BJ (cell line): ENCODE results near the gene NAPG. TPM values are rescaled to one million over a fixed set of nuclear protein-coding genes. Genes with fewer than 3 reads are reported as not detected.

ENCODE experiments used
- CTCF ChIA-PET: fragments of 350-600 bp; formaldehyde crosslinking; extraction: SDS; loops from one replicate; lab custom pipeline; 2021; ENCODE audit warnings: antibody characterized with exemption, inconsistent platforms; lab: Yijun Ruan, JAX
- POLR2A ChIA-PET: fragments of 300-600 bp; sonication (Branson Sonifier 250); formaldehyde crosslinking; extraction: SDS; loops from one replicate; lab custom pipeline; 2021; ENCODE audit warnings: antibody characterized with exemption; lab: Charles Lee
- DNase-seq: peaks from one replicate; pipeline ENCODE4 v3.0.0-alpha.2; 2011; ENCODE audit warnings: low read depth
- H3K27me3 ChIP-seq: 2 replicates; pipeline ENCODE4 v1.6.0; 2011; ENCODE audit warnings: low read length; ENCODE audit not compliant: control insufficient read depth, insufficient read depth
- H3K36me3 ChIP-seq: 2 replicates; pipeline ENCODE4 v1.5.1; 2011; ENCODE audit warnings: low read length; ENCODE audit not compliant: control insufficient read depth, insufficient read depth
- H3K4me3 ChIP-seq: 2 replicates; pipeline ENCODE4 v1.5.1; 2011; ENCODE audit warnings: low read depth, mild to moderate bottlenecking, control low read depth, low read length
- polyA plus RNA-seq: library from polyadenylated mRNA; depleted of rRNA; stranded (reverse); fragments of >200 nt; gene quantifications from 2 replicates; pipeline ENCODE4 v1.2.3, GENCODE V29; 2011
- TF ChIP-seq, protein P1 (sequence below): IDR thresholded peaks from 2 replicates; pipeline ENCODE4 v1.5.1; 2011; ENCODE audit warnings: low read depth, mild to moderate bottlenecking, control low read depth, inconsistent platforms, low read length, moderate library complexity; ENCODE audit not compliant: insufficient read depth

Gene NAPG
- polyA plus RNA-seq, 1 experiment: 15.4 TPM

DNA sequence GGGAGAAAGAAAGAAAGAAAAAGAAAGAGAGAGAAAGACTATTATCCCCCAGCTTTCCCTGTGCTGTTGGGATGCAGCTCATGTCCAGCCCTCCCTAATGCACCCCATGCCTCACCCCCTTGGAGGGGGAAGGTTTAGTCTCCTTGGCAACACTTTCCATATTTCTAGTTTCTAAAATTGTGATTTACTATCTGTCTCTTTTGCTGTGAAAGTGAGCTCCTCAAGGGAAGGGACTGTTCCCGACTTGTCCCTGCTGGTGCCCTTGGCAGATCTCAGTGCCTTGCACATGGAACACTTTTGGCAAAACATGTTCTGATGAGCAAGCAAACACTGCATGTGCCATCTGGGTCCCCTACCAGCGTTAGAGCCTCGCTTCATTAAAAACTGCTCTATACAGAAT, 11.7 kb upstream of the NAPG start:
- ChIA-PET CTCF (interaction anchor here (1.1 to 1.5 kb wide), 2 partner anchors 284 to 542 kb away, joined by 3 to 4 read pairs; no protein-coding TSS in a partner anchor), POLR2A (interaction anchor here (0.6 kb wide), 1 partner anchor 135 kb away, joined by 3 read pairs; no protein-coding TSS in a partner anchor)
- Histone ChIP-seq H3K4me3 (no peak overlapping the region), H3K27me3 (peaks cover 2% of the 10 kb centered on the region; the same call in 1 of the 2 replicates), H3K36me3 (no peaks in the 10 kb centered on the region)
- TF ChIP-seq, protein P1, sequence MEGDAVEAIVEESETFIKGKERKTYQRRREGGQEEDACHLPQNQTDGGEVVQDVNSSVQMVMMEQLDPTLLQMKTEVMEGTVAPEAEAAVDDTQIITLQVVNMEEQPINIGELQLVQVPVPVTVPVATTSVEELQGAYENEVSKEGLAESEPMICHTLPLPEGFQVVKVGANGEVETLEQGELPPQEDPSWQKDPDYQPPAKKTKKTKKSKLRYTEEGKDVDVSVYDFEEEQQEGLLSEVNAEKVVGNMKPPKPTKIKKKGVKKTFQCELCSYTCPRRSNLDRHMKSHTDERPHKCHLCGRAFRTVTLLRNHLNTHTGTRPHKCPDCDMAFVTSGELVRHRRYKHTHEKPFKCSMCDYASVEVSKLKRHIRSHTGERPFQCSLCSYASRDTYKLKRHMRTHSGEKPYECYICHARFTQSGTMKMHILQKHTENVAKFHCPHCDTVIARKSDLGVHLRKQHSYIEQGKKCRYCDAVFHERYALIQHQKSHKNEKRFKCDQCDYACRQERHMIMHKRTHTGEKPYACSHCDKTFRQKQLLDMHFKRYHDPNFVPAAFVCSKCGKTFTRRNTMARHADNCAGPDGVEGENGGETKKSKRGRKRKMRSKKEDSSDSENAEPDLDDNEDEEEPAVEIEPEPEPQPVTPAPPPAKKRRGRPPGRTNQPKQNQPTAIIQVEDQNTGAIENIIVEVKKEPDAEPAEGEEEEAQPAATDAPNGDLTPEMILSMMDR: no peak
- DNase-seq: no peak

DNA sequence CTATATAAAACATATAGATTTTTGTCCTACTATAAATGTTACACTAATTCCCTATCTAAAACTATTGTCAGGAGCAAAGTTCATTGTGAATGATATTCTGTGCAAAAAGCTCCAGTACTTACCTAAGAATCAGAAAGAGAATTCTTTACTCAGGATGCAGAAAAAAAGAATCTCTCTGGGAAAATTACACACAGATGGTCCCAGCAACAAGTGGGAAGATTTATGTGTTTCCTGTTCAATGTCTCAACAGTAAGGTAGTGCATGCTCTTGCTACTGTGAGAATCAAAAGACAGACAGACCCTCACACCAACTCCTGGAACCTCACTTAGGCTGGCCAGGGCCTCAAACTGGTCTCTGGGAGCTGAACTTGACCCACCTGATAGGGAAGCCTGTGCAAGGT, 11.2 kb upstream of the NAPG start:
- ChIA-PET CTCF (interaction anchor here (1.1 to 1.5 kb wide), 3 partner anchors 284 to 543 kb away, joined by 3 to 4 read pairs (median 4); no protein-coding TSS in a partner anchor), POLR2A (no interaction called here)
- H3K36me3 ChIP-seq: no peaks in the 10 kb centered on the region
- TF ChIP-seq, protein P1: no peak
- H3K27me3 ChIP-seq: peaks cover 2% of the 10 kb centered on the region; the same call in 1 of the 2 replicates
- no peak overlapping the region for H3K4me3 ChIP-seq
- no peak for DNase-seq

DNA sequence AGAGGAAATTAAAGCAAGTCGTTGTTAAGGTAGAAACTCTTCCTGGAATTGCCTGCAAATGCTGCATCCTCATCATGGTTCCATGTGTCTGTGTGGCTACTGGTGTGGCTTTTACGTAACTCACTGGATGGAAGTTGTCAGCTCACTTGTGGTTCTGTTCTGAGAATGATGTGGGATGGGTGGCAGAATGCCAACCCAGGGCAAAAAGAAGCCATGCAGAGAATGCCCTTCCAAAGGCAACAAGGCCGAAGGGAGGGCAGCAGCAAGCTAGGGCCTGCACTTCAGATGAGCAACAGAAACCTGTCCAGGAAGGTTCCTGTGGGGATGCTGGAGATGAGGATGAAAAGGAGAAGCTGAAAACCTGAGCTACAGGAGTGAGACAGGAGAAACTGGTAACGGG, 10.4 kb upstream of the NAPG start:
- no peak for DNase-seq
- Histone ChIP-seq H3K4me3 (no peak overlapping the region), H3K27me3 (peaks cover 2% of the 10 kb centered on the region; the same call in 1 of the 2 replicates), H3K36me3 (no peaks in the 10 kb centered on the region)
- CTCF ChIA-PET: interaction anchor here (1.3 to 1.7 kb wide), 2 partner anchors 499 to 544 kb away, joined by 4 to 5 read pairs; no protein-coding TSS in a partner anchor
- TF ChIP-seq, protein P1: no peak
- POLR2A ChIA-PET: no interaction called here

- DNase-seq: no peak
- Histone ChIP-seq H3K4me3 (no peak overlapping the region), H3K27me3 (peaks cover 2% of the 10 kb centered on the region; the same call in 1 of the 2 replicates), H3K36me3 (no peaks in the 10 kb centered on the region)
- ChIA-PET POLR2A (no interaction called here), CTCF (interaction anchor here (1.2 to 1.7 kb wide), 3 partner anchors 500 to 544 kb away, joined by 4 to 5 read pairs (median 4); no protein-coding TSS in a partner anchor)
- TF ChIP-seq, protein P1: no peak
These were observed 9.7 kb upstream of the NAPG start for GRCh38 chr18:10516078-10516477.

DNA sequence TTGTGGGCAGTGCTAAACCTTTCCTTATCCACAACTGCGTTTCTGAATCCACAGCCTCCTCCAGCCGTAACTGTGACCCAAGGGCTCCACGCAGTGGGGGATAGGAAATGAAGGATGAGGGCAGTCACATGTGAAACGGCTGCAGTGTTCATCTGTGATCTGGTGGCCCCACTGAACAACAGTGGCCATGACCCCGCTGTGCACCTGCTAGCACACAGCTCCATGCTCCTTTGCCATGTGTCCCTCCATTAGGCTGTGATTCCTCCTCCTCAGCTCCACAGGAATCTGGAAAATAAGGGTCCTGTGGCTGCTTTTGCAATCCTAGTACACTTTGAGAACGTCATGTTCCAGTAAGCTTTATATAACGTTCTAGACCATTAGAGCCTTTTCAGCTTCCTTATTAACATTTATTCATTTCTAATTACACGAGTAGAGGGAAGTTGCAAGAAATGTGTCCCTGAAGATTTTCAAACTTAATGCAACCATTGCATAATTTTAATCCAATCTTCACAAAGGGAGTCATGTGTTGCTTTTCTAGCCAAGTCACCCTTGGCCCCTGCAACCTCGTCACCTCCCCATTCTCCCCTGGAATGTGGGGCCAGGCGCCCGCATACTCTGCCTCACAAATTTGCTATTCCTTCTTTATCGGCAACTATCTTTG, 7.1 kb upstream of the NAPG start:
- Histone ChIP-seq H3K36me3 (no peaks in the 10 kb centered on the region), H3K27me3 (no peaks in the 10 kb centered on the region), H3K4me3 (no peak overlapping the region)
- TF ChIP-seq, protein P1: peak; percentile 43
- ChIA-PET POLR2A (interaction anchor here (0.6 kb wide), 1 partner anchor 528 kb away, joined by 5 read pairs; no protein-coding TSS in a partner anchor), CTCF (interaction anchor here (0.6 to 5.0 kb wide), 25 partner anchors 8 to 553 kb away, joined by 3 to 93 read pairs (median 3); partner anchors contain the start of gene APCDD1)
- no peak for DNase-seq
